ENCODE results near the gene RAPGEF1. TPM values are rescaled to one million over a fixed set of nuclear protein-coding genes. Genes with fewer than 3 reads are reported as not detected.

RAPGEF1 gene
- total and polyA plus RNA-seq, 2 donors (not counting 3 experiments of a cell fraction or from before 2014, with no cell fraction given) = 50.0 to 124 TPM

DNA sequence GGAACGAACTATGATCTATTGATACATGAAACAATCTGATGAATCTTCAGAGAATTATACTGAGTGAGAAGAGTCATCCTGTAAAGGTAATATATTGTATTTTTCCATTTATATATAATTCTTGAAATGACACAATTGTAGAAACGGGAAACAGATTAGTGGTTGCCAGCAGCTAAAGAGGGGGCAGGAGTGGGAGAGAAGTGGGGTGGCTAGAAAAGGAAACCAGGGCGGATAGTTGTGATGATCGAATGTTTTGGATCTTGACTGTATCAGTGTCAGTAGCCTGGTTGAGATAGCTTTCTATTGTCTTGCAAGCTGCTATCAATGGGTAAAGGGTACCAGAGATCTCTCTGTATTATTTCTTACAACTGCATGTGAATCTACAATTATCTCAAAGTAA is 17.7 kb upstream of the RAPGEF1 start:
- CTCF ChIA-PET = interaction anchor here (0.6 to 11.6 kb wide), 8 partner anchors 14 to 628 kb away, joined by 3 to 234 read pairs (median 5); no protein-coding TSS in a partner anchor
- intact Hi-C loops (cut with micrococcal nuclease) (no loop called here), dilution Hi-C loops (cut with MboI; ENCODE audit: extremely low pct_ligation_motif_present, low sequenced_read_pairs) (no loop called here)
- BruUV-seq (replicated peaks) = no TSS peak
- Histone ChIP-seq H3K4me1 (ENCODE audit: control insufficient read depth, extremely low read depth, insufficient read depth, low read length) (no peaks in the 10 kb centered on the region), H2AFZ (ENCODE audit: low read depth, low read length) (no peak overlapping the region), H3K4me3 (replicated peaks in 1 of 3; ENCODE audit: insufficient read depth in 1 of 3, low read depth in 1 of 3, low read length in 3 of 3) (no peak overlapping the region), H3K9me1 (replicated peaks; ENCODE audit: control insufficient read depth, extremely low read depth, insufficient read depth, low read length) (no peaks in the 10 kb centered on the region), H3K9ac (replicated peaks; ENCODE audit: extremely low read depth, insufficient read depth, low read length) (no peak overlapping the region), H3K9me3 (replicated peaks; ENCODE audit: control insufficient read depth, insufficient read depth, low read length) (no peaks in the 10 kb centered on the region), H3K36me3 (ENCODE audit: control insufficient read depth in 2 of 2, extremely low read depth in 1 of 2, insufficient read depth in 2 of 2, low read length in 2 of 2) (no peaks in the 10 kb centered on the region), H4K20me1 (replicated peaks; ENCODE audit: control insufficient read depth, extremely low read depth, insufficient read depth, low read length) (no peaks in the 10 kb centered on the region), H3K27ac (ENCODE audit: insufficient read depth, low read depth, low read length) (no peak overlapping the region), H3K4me2 (ENCODE audit: insufficient read depth, low read length) (no peak overlapping the region), H3K27me3 (ENCODE audit: control insufficient read depth in 2 of 2, insufficient read depth in 2 of 2, low read length in 2 of 2) (peaks cover 12 to 13% of the 10 kb centered on the region in 2 experiments), H3K79me2 (ENCODE audit: control insufficient read depth, insufficient read depth, low read length) (no peaks in the 10 kb centered on the region)
- TF ChIP-seq JUN (IDR thresholded peaks at IDR 0.05; ENCODE audit: borderline replicate concordance, insufficient read depth, insufficient read length, low read depth) (no peak), FOS (IDR thresholded peaks at IDR 0.05; ENCODE audit: borderline replicate concordance, insufficient read depth, low read length) (no peak), POLR2A (IDR thresholded peaks at IDR 0.05; ENCODE audit: low read depth, low read length) (no peak), GATA2 (IDR thresholded peaks at IDR 0.05; ENCODE audit: insufficient read depth, insufficient read length, low read depth, low read length) (no peak)
- TF ChIP-seq, protein P1, sequence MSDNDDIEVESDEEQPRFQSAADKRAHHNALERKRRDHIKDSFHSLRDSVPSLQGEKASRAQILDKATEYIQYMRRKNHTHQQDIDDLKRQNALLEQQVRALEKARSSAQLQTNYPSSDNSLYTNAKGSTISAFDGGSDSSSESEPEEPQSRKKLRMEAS (IDR thresholded peaks at IDR 0.05; ENCODE audit: insufficient read depth, insufficient read length) = no peak
- TF ChIP-seq, protein P2, sequence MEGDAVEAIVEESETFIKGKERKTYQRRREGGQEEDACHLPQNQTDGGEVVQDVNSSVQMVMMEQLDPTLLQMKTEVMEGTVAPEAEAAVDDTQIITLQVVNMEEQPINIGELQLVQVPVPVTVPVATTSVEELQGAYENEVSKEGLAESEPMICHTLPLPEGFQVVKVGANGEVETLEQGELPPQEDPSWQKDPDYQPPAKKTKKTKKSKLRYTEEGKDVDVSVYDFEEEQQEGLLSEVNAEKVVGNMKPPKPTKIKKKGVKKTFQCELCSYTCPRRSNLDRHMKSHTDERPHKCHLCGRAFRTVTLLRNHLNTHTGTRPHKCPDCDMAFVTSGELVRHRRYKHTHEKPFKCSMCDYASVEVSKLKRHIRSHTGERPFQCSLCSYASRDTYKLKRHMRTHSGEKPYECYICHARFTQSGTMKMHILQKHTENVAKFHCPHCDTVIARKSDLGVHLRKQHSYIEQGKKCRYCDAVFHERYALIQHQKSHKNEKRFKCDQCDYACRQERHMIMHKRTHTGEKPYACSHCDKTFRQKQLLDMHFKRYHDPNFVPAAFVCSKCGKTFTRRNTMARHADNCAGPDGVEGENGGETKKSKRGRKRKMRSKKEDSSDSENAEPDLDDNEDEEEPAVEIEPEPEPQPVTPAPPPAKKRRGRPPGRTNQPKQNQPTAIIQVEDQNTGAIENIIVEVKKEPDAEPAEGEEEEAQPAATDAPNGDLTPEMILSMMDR (IDR thresholded peaks at IDR 0.05; ENCODE audit: extremely low read depth in 1 of 2, insufficient read depth in 1 of 2, low read depth in 1 of 2, low read length in 2 of 2) = no peak
- DNase-seq (ENCODE audit: low read depth, low spot score) (no peak), FAIRE-seq (no peak)
- POLR2A ChIA-PET = no interaction called here
